Fibroblast of lung (primary cell): ENCODE data around the gene HECW1.

Experiments used
- EZH2 ChIP-seq: IDR thresholded peaks from 2 replicates; pipeline ENCODE4 v1.5.1; 2012; ENCODE audit warnings: low read length, control low read depth, mild to moderate bottlenecking; ENCODE audit errors: missing control alignments
- TF ChIP-seq, protein P1 (sequence below), 2 donors: IDR thresholded peaks in 1 of 2; conservative IDR thresholded peaks in 1 of 2; 1 replicate in 1 of 2; 2 replicates in 1 of 2; pipeline ENCODE4 v1.5.1; 2011 to 2012; ENCODE audit warnings: low read length in 2 of 2, control low read depth in 1 of 2, inconsistent platforms in 1 of 2, low read depth in 1 of 2, mild to moderate bottlenecking in 1 of 2

DNA sequence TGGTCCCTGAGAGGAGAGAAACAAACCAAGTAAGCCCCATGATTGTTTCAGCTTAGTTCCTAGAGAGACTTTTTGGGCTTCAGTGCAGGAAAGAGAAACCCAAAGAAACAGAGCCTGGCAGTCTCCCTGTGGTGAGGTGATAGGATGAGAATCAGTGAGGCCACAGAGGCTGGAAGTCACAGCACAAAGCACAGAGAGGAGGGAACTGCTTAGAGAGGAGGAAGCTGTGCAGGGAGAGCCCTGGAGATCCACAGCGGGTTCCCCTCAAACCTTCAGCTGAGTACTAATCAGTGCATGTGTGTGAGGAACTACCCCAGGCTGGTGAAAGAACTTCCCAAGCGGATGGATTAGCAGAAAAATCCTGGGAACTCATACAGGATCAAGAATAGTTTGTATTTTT is 27.4 kb upstream of the HECW1 start:
- TF ChIP-seq, protein P1, sequence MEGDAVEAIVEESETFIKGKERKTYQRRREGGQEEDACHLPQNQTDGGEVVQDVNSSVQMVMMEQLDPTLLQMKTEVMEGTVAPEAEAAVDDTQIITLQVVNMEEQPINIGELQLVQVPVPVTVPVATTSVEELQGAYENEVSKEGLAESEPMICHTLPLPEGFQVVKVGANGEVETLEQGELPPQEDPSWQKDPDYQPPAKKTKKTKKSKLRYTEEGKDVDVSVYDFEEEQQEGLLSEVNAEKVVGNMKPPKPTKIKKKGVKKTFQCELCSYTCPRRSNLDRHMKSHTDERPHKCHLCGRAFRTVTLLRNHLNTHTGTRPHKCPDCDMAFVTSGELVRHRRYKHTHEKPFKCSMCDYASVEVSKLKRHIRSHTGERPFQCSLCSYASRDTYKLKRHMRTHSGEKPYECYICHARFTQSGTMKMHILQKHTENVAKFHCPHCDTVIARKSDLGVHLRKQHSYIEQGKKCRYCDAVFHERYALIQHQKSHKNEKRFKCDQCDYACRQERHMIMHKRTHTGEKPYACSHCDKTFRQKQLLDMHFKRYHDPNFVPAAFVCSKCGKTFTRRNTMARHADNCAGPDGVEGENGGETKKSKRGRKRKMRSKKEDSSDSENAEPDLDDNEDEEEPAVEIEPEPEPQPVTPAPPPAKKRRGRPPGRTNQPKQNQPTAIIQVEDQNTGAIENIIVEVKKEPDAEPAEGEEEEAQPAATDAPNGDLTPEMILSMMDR (conservative IDR thresholded peaks at IDR 0.05 in 1 of 2, IDR thresholded peaks at IDR 0.05 in 1 of 2; ENCODE audit: low read depth in 1 of 2, low read length in 2 of 2) = no peak
- no peak for TF ChIP-seq EZH2
